Hematopoietic multipotent progenitor cell treated with erythropoietin and hydrocortisone succinate and interleukin-3 and kit ligand, for 6 days (in vitro differentiated cells): ENCODE results near the gene ARL4C.

Experiments used
- DNase-seq: peaks from one replicate; pipeline ENCODE4 v3.0.0-alpha.2; 2015

ARL4C gene

DNA sequence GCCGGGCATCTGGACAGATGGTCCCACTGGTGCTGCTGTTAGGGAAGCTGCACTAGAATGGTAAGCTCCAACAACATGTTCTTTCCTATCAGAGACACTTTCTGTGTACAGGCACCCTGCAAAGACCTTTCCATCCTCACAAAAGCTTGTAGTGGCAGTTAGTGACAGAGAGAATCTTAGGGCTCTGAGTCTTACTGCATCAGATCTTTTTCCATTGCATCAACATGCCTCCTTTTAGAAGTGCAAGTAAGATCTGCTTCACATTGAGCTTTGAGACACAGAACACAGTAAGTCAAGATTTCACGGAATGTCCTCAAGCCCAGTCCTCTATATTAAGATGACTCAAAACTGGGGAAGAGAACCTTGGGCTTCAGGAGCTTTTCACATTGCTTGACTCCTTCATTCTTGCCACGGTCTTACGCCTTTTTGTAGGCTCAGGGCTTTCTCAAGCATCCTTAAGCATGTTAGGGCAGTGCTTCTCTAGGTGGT is 52.6 kb downstream of the ARL4C start:
- DNase-seq: no peak
